WTC11 (cell line): ENCODE measurements around the gene IQCE. TPM values are rescaled to one million over a fixed set of nuclear protein-coding genes. Genes with fewer than 3 reads are reported as not detected.

Experiments used
- ATAC-seq: fragments of 200-7000 bp; cut with Tn5 transposase; 2 replicates; pipeline ENCODE4 v1.10.0; 2021; ENCODE audit warnings: mild to moderate bottlenecking, moderate library complexity
- CTCF ChIA-PET: fragments of 300-600 bp; sonication (Branson Sonifier 250); formaldehyde crosslinking; loops from one replicate; lab custom pipeline; 2021; ENCODE audit warnings: antibody characterized with exemption; lab: Charles Lee
- POLR2A ChIA-PET: fragments of 350-600 bp; sonication (Branson Sonifier 250); formaldehyde crosslinking; loops from one replicate; lab custom pipeline; 2021; ENCODE audit warnings: antibody characterized with exemption; lab: Charles Lee
- DNase-seq: peaks from one replicate; pipeline ENCODE4 v3.0.0; 2021; ENCODE audit warnings: low spot score
- H3K27ac Mint-ChIP-seq: 2 replicates; pipeline ENCODE4 v1.8.0; 2021; ENCODE audit warnings: mixed read lengths
- H3K27me3 Mint-ChIP-seq: 2 replicates; pipeline ENCODE4 v1.8.0; 2021; ENCODE audit warnings: low read depth, mild to moderate bottlenecking, moderate library complexity, mixed read lengths
- H3K36me3 Mint-ChIP-seq: 2 replicates; pipeline ENCODE4 v1.8.0; 2021; ENCODE audit warnings: mixed read lengths
- H3K4me1 Mint-ChIP-seq: 2 replicates; pipeline ENCODE4 v1.8.0; 2022; ENCODE audit warnings: mixed read lengths
- H3K4me3 Mint-ChIP-seq: 2 replicates; pipeline ENCODE4 v1.8.0; 2021; ENCODE audit warnings: mild to moderate bottlenecking, moderate library complexity, mixed read lengths
- H3K9me3 Mint-ChIP-seq: 2 replicates; pipeline ENCODE4 v1.8.0; 2021; ENCODE audit warnings: mixed read lengths
- AR ChIP-seq: fragments of 250-450 bp; sonication (Bioruptor Pico); IDR thresholded peaks from 2 replicates; pipeline ENCODE4 v1.9.0; 2021; ENCODE audit warnings: mild to moderate bottlenecking
- ATF2 ChIP-seq: sonication (generic); formaldehyde crosslinking; IDR thresholded peaks from 2 replicates; pipeline ENCODE4 v1.8.1; 2022; ENCODE audit warnings: low read depth, missing genetic modification reagents, borderline replicate concordance
- CBFB ChIP-seq: sonication (generic); formaldehyde crosslinking; IDR thresholded peaks from 2 replicates; pipeline ENCODE4 v1.8.1; 2022; ENCODE audit warnings: mild to moderate bottlenecking, low read depth, missing genetic modification reagents
- CREB1 ChIP-seq: sonication (generic); formaldehyde crosslinking; IDR thresholded peaks from 2 replicates; pipeline ENCODE4 v1.8.0; 2023; ENCODE audit warnings: mild to moderate bottlenecking, missing genetic modification reagents
- CREM ChIP-seq: sonication (generic); formaldehyde crosslinking; IDR thresholded peaks from 2 replicates; pipeline ENCODE4 v1.8.1; 2022; ENCODE audit warnings: mild to moderate bottlenecking, missing genetic modification reagents, moderate library complexity
- CTCF ChIP-seq: fragments of 200-600 bp; IDR thresholded peaks from 2 replicates; pipeline ENCODE4 v1.8.0; 2022; ENCODE audit warnings: antibody characterized with exemption
- E2F1 ChIP-seq: sonication (generic); formaldehyde crosslinking; IDR thresholded peaks from 2 replicates; pipeline ENCODE4 v1.8.0; 2022; ENCODE audit warnings: mild to moderate bottlenecking, missing genetic modification reagents
- ESRRA ChIP-seq: sonication (generic); formaldehyde crosslinking; IDR thresholded peaks from 2 replicates; pipeline ENCODE4 v1.8.1; 2022; ENCODE audit warnings: mild to moderate bottlenecking, missing genetic modification reagents, borderline replicate concordance
- ETV6 ChIP-seq: sonication (generic); formaldehyde crosslinking; IDR thresholded peaks from 2 replicates; pipeline ENCODE4 v1.8.1; 2022; ENCODE audit warnings: mild to moderate bottlenecking, missing genetic modification reagents
- FOXK1 ChIP-seq: sonication (generic); formaldehyde crosslinking; IDR thresholded peaks from 2 replicates; pipeline ENCODE4 v1.8.0; 2022; ENCODE audit warnings: mild to moderate bottlenecking, moderate library complexity, missing genetic modification reagents
- GTF2I ChIP-seq: fragments of 250-450 bp; sonication (Bioruptor Pico); conservative IDR thresholded peaks from 2 replicates; pipeline ENCODE4 v1.4.0; 2021; ENCODE audit warnings: mild to moderate bottlenecking
- HMGXB4 ChIP-seq: sonication (generic); formaldehyde crosslinking; IDR thresholded peaks from 2 replicates; pipeline ENCODE4 v1.8.1; 2023; ENCODE audit warnings: mild to moderate bottlenecking, moderate library complexity, missing genetic modification reagents
- IRF1 ChIP-seq: sonication (generic); formaldehyde crosslinking; IDR thresholded peaks from 2 replicates; pipeline ENCODE4 v1.8.0; 2023; ENCODE audit warnings: missing genetic modification reagents
- IRF2 ChIP-seq: sonication (generic); formaldehyde crosslinking; IDR thresholded peaks from 2 replicates; pipeline ENCODE4 v1.8.0; 2022; ENCODE audit warnings: low read depth, missing genetic modification reagents, borderline replicate concordance
- JUN ChIP-seq: sonication (generic); formaldehyde crosslinking; IDR thresholded peaks from 2 replicates; pipeline ENCODE4 v1.8.0; 2023; ENCODE audit warnings: mild to moderate bottlenecking, missing genetic modification reagents
- KAT7 ChIP-seq: sonication (generic); formaldehyde crosslinking; IDR thresholded peaks from 2 replicates; pipeline ENCODE4 v1.8.1; 2023; ENCODE audit warnings: missing genetic modification reagents, mild to moderate bottlenecking, borderline replicate concordance
- PREB ChIP-seq: sonication (generic); formaldehyde crosslinking; IDR thresholded peaks from 2 replicates; pipeline ENCODE4 v1.8.1; 2022; ENCODE audit warnings: mild to moderate bottlenecking, missing genetic modification reagents, moderate library complexity, borderline replicate concordance
- ZMAT4 ChIP-seq: fragments of 250-450 bp; sonication (Bioruptor Pico); IDR thresholded peaks from 2 replicates; pipeline ENCODE4 v1.9.0; 2021; ENCODE audit warnings: mild to moderate bottlenecking
- ZNF121 ChIP-seq: sonication (generic); formaldehyde crosslinking; IDR thresholded peaks from 2 replicates; pipeline ENCODE4 v1.8.0; 2023; ENCODE audit warnings: missing genetic modification reagents
- ZNF263 ChIP-seq: sonication (generic); formaldehyde crosslinking; IDR thresholded peaks from 2 replicates; pipeline ENCODE4 v1.8.1; 2022; ENCODE audit warnings: low read depth, mild to moderate bottlenecking, moderate library complexity, missing genetic modification reagents
- ZNF281 ChIP-seq: sonication (generic); formaldehyde crosslinking; IDR thresholded peaks from 2 replicates; pipeline ENCODE4 v1.8.0; 2023; ENCODE audit warnings: mild to moderate bottlenecking, missing genetic modification reagents
- ZNF423 ChIP-seq: fragments of 250-450 bp; sonication (Bioruptor Pico); IDR thresholded peaks from 2 replicates; pipeline ENCODE4 v2.1.2; 2022; ENCODE audit warnings: mild to moderate bottlenecking, moderate library complexity
- total RNA-seq: library from RNA; stranded (reverse); gene quantifications from 3 replicates; pipeline ENCODE4 v1.2.3, GENCODE V29; 2021

Gene IQCE
- total RNA-seq, 1 experiment from 2014 or later: 4.4 TPM

- TF ChIP-seq IRF1 (CRISPR knock-in tag) (no peak), ATF2 (CRISPR knock-in tag) (no peak), CREM (no peak), IRF2 (no peak), ESRRA (CRISPR knock-in tag) (no peak), ETV6 (CRISPR knock-in tag) (no peak)
Observed at GRCh38 chr7:2611401-2611800, 52.6 kb downstream of the IQCE start (continued).

- Mint-ChIP-seq H3K36me3 (no peaks in the 10 kb centered on the region), H3K27ac (peak overlapping the region; percentile 57), H3K4me3 (no peak overlapping the region), H3K4me1 (peaks cover 26% of the 10 kb centered on the region), H3K9me3 (no peaks in the 10 kb centered on the region), H3K27me3 (no peaks in the 10 kb centered on the region)
- DNase-seq: no peak
- ATAC-seq: no peak
- ChIA-PET CTCF (interaction anchor here (0.5 to 3.9 kb wide), 20 partner anchors 10 to 161 kb away, joined by 3 to 27 read pairs (median 5); partner anchors contain the start of genes BRAT1 and TTYH3), POLR2A (interaction anchor here (1.4 kb wide), 1 partner anchor 10 kb away, joined by 5 read pairs; no protein-coding TSS in a partner anchor)
- TF ChIP-seq E2F1 (CRISPR knock-in tag) (no peak), CBFB (CRISPR knock-in tag) (no peak), GTF2I (CRISPR knock-in tag) (no peak), ZNF263 (CRISPR knock-in tag) (no peak), ZNF423 (CRISPR knock-in tag) (no peak), IRF1 (CRISPR knock-in tag) (no peak), KAT7 (CRISPR knock-in tag) (no peak), CREB1 (CRISPR knock-in tag) (no peak), FOXK1 (no peak), ZNF121 (CRISPR knock-in tag) (no peak), AR (no peak), JUN (CRISPR knock-in tag) (no peak), HMGXB4 (CRISPR knock-in tag) (no peak), CTCF (no peak), PREB (no peak), ZNF281 (CRISPR knock-in tag) (no peak), ZMAT4 (no peak)
Observed at GRCh38 chr7:2611922-2612321, 53.1 kb downstream of the IQCE start.
